ENCODE measurements around the gene CLPTM1.
A peak's percentile ranks its signal among the peaks of the same experiment; 100 is the strongest.
"Not testable (repeated sequence)": the region's sequence is repeated elsewhere in the genome, so short reads cannot be mapped to it uniquely, and the experiment has no call there.

Gene CLPTM1

DNA sequence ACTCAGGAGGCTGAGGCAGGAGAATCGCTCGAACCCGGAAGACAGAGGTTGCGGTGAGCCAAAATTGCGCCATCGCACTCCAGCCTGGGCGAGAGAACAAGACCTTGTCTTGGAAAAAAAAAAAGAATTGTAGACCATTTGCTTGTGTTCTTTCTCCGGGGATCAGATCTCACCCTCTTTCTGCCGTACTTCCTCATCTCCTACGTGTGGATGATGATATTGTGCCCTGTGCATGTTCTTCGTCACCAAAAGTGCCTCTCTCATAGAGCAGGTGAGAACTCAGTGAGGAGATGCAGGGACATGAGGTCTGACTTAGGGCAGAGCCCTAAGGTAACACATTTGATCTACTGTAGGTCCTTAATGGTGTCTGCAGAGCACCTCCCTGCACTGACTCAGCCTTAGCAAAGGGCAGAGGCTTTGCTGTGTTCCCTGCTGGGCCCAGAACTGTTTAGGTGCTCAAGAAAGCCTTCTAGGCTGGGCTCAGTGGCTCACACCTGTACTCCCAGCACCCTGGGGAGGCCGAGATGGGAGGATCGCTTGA, 8.1 kb upstream of the CLPTM1 start:
- no peak for DNase-seq

DNA sequence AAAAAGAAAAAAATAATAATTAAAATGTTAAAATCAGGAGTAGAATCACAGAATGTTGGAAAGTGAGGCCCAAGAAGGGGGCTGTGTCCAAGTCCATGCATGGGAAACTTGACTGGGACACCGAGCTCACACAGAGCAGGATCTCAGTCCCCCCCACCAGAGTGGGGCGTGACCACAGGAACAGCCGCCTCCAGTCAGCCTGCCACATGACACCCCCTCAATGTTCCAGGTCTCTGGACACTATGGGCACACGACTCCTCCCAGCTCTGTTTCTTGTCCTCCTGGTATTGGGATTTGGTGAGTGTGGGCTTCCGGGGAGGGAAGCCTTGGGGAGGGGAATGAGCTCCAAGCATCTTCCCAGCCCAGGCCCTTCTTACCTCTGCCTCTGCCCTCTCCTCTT, 6.9 kb upstream of the CLPTM1 start:
- DNase-seq = no peak

DNA sequence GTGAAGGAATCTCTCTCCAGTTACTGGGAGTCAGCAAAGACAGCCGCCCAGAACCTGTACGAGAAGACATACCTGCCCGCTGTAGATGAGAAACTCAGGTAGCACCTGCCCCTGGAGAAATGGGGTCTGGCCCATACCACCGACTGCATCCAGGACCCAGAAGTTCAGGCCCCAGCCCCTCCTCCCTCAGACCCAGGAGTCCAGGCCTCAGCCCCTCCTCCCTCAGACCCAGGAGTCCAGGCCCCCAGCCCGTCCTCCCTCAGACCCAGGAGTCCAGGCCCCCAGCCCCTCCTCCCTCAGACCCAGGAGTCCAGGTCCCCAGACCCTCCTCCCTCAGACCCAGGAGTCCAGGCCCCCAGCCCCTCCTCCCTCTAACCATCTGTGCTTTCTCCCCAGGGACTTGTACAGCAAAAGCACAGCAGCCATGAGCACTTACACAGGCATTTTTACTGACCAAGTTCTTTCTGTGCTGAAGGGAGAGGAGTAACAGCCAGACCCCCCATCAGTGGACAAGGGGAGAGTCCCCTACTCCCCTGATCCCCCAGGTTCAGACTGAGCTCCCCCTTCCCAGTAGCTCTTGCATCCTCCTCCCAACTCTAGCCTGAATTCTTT, 6.3 kb upstream of the CLPTM1 start:
- no peak for DNase-seq

DNA sequence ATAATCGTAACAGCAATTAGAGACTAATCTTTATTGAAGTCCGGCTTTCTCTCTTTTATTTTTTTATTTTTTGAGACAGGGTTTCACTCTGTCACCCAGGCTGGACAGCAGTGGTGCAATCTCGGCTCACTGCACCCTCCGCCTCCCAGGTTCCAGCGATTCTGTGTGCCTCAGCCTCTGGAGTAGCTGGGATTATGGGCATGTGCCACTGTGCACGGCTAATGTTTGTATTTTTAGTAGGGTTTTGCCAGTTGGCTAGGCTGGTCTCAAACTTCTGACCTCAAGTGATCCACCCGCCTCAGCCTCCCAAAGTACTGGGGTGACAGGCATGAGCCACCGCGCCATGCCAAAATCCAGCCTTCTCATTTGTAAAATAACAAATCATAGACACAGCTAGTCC, 5.6 kb upstream of the CLPTM1 start:
- DNase-seq = no peak

DNA sequence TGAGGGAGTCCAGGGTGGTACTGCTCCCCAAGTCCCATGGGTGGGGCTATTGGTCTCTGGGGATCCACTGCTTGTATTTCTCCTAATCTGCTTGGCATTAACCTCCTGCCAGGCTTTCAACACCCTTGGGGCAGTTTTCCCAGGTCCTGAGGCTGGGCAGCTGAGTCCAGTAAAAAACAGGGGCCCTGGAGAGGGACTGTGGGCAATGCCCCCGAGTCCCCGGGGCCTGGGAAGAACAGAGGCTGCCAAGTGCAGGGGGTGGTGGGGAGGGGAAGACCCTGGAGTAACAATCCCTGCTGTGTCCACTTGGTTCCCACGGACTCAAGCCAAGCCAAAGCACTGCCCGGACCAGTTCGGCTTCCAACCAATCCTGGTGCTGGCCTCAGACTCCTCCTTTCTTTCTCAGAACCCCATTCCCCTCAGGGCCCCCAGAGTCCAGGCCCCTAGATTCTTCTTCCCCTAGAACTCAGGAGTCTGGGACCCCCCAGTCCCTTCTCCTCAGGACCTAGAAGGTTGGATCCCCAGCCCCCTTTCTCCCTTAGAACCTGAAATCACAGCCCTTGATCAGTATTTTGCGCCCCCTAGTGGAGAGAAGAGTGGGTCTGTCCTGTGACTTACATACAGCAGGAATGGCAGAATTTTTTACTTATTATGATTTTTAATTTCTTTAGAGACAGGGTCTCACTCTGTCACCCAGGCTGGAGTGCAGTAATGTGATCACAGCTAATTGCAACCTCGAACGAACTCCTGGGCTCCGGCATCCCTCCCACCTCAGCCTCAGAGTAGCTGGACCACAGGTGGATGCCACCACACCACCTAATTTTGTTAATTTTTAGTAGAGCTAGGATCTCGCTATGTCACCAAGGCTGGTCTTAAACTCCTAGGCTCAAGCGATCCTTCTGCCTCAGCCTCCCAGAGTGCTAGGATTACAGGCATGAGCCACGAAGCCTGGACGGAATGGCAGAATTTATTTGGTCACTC, 3.7 kb upstream of the CLPTM1 start:
- DNase-seq = peak; percentile 74

DNA sequence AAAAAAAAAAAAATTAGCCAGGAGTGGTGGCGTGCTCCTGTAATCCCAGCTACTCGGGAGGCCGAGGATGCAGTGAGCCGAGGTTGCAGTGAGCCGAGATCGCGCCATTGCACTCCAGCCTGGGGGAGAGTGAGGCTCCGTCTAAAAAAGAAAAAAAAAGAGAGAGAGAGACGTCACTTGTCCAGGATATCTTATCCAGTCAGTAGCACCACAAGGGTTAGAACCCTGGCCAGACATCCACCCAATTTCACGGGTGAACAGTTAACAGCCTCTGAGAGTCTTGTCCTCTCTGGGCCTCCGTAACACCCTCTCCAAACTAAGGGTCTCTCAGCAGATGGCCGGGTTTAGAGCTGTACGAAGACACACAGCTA, 917 bp upstream of the CLPTM1 start:
- no peak for DNase-seq

DNA sequence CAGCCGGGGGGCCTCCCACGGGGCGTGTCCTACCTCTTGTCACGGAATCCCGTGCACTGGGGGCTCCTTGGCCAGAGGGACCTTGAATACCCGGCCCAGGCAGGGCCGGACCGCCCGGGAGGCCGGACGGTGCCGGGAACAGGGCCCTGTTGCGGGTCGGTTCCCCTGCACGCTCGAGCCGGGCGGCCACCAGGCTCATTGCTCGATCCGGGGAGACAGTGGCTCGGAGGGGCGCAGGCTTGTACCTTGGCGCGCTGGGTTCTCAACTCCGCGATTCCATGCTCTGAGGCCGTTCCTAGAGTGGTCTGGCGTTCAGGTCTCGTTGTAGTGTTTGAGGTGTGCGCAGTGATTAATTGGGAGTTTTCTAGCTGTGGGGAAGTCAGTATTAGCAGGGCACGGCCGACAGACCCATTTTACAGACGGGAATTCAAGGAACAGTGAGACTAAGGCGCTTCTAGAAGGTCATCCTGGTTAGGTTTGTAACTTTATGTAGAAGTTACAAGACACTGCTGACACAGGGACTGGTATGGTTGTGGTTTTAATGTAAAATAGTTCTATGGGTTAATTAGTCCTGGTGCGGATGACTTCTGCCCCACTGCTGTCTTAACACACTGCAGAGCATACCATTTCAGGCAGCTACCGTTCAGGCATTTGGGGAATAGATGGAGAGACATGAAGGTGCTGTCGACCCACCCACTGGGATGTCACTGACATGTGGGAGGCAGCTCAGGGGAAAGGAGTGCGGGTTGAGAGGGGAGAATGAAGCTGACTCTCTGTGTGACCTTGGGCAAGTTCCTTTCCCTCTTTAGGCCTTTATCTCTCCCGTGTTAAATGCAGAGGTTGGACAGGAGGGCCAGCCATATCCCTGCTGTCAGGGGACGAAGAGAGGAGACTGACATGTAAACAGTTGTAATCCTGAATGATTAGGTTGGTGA, 592 bp downstream of the CLPTM1 start:
- peak; percentile 14 for DNase-seq

DNA sequence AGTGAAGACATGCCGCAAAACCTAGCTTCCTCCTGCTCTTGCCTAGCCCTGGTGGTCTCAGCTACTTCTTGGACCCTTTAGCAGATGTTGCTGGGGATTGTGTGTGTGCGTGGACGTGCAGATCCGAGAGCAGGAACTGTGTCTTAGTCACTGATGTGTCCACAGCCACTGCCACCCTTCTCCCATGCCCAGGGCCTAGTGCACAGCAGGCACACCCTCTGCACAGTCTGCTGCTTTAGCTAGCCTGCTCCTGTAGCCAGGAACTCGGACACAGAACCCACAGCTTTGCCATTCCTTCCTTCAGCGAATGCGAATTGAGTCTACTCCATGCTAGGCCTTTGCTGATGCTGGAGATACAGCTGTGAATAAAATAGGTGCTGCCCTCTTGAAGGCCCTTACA, 2.3 kb downstream of the CLPTM1 start:
- no peak for DNase-seq

DNA sequence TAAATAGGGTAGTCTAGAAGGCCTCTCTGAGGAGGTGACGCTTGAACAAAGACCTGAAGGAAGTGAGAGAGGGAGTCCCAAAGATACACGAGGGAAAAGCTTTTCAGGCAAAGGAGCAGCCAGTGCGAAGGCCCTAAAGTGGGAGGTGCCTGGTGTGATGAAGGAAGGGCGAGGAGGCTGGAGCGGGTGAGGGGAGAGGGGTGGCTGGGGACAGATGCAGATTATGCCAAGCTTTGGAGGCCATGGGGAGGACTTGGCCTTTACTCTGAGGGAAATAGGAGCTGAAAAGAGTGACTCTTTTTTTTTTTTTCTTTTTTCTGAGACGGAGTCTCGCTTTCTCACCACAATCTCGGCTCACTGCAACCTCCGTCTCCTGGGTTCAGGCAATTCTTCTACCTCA, 2.9 kb downstream of the CLPTM1 start:
- no peak for DNase-seq

DNA sequence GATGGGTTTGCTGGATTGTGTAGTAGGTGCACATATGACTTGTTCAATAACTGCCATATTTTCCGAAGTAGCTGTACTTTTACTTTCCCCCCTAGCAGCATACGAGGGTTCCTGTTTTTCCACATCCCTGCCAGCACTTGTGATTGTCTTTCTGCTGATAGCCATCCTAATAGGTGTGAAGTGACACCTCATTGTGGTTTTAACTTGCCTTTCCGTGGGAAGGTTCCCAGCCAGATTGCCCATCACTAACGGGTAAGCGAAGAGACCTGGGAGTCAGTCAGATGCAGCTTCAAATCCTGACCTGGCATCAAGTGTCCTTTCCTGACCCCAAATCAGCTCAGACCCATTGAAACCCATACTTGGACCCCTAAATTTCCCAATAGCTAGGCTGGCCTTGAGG, 4.5 kb downstream of the CLPTM1 start:
- no peak for DNase-seq

DNA sequence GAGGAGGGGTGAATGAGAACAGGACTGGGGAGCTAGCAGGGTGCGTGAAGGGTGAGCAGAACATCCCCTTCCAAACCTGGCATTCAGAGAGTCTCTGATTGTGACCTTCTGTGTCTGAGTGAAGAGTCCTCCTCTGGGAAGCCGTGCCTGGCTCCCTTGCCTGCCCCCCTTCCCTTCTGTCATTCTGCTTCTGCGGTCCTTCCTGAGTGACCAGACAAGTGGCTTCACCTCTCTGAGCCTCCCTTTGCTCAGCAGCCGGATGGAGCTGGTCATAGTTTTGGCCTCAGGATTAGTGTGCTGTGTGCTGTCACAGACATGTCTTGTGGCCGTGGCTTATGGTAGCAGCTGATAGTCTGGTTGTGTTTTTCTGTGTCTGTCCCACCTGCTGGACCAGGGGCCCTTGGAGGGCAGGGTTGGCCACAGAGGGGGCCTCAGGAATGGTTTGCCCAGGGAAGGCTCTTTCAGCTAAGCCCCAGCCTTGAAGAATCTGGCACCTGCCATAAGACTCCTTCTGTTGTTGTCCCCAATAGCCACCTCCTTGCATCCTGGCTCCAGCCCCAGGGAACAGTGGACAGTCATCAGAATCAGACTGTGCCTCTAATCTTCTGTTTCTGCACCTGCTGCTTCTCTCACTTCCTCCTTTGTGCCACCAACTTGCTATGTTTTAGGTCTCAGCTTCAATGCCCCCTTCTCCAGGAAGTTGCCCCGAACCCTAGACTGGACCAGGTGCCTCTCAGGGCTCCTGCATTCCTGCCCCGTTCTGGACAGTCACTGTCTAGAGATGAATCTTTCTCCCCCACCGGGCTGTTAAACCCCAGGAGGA, 5.9 kb downstream of the CLPTM1 start:
- peak; percentile 78 for DNase-seq

DNA sequence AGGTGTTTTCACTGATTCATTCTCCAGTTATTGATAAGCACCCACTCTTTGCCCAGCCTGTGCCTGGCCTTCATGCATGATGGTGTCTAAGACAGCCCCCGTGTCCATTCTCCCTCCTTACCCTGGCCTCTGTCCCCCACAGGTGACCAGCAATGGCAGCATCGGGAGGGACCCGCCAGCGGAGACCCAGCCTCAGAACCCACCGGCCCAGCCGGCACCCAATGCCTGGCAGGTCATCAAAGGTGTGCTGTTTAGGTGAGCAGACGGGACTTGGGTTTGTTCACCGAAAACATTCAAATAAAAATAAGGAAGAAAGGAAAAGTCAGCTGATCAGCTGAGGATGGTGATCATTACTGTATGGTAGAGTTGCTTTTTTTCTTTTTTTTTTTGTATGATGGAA, 6.6 kb downstream of the CLPTM1 start:
- DNase-seq = no peak

DNA sequence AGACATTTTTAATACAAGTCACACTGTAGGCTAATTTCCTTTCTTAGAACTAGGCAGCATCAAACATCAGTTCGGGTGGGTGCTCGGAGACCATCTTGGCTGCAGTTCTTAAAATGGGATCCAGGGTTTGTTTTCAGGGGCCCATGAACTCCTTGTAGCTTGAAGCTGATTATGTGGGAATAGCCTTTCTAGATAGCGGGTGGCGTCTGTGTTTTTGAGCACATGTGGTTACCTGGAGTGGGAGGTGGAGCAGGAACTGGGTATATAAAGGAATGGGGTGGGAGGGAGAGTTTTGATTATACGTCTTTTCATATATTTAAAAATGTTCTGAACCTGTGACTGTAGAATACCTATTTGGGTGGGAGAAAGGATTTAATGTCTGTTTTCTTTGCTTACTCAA, 12.9 kb downstream of the CLPTM1 start:
- DNase-seq = no peak

DNA sequence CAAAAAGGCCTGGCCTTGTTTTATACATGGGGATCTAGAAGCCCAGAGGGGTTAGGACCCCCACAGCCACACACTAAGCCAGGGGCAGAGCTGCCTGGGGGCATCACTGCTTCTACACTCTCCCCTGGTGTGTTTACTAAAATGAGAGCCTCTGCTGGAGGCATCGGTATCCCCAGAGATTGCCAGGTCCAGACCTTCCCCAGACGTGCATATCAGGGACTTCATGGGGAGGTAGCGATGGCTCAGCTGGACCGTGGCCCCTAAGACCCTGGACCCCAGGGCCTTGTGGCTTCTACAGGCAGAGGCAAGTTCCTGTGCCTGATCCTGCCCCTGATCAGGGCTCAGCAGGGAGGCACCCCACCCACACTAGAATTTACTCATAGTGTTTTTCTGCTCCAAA, 13.5 kb downstream of the CLPTM1 start:
- DNase-seq = no peak

DNA sequence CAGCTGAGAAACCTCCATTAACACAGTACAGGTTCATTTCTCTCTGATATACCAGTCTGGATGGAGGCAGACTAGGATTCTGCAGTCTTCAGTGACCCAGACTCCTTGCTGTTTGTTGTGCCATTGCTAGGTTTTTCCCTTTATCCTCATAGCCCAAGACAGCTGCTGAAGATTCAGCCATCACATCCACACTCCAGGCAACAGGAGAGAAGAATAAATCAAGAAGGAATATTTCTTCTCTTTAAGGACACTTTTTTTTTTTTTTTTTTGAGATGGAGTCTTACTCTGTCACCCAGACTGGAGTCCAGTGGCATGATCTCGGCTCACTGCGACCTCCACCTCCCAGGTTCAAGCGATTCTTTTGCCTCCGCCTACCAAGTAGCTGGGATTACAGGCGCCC, 14.3 kb downstream of the CLPTM1 start:
- DNase-seq = no peak

DNA sequence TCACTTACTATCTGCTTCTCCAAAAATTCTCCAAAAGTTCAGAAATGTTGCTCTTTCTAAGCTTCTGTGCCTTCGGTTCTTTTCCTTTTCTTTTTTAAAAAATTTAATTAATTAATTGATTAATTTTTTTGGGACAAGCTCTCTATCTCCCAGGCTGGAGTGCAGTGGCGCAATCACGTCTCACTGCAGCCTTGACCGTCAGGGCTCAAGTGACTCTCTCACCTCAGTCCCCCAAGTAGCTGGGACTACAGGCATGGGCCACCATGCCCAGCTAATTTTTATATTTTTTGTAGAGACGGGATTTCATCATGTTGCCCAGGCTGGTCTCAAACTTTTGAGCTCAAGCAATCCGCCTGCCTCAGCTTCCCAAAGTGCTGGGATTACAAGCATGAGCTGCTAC, 16.3 kb downstream of the CLPTM1 start:
- DNase-seq = not testable (repeated sequence)

DNA sequence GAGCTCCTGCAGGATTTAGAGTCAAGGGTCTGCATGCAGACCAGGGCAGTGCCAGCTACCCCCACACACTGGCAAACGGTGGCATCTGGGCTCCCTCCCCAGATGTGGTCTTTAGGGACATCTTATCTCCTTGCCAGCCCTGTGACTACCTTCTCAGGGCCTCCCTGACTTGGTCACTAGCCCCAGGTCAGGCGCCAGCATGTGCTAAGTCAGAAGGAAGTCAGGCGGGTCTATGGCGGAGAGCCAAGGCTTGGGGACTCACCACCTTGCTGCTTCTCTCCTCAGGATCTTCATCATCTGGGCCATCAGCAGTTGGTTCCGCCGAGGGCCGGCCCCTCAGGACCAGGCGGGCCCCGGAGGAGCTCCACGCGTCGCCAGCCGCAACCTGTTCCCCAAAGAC, 17.6 kb downstream of the CLPTM1 start:
- DNase-seq = peak; percentile 43

DNA sequence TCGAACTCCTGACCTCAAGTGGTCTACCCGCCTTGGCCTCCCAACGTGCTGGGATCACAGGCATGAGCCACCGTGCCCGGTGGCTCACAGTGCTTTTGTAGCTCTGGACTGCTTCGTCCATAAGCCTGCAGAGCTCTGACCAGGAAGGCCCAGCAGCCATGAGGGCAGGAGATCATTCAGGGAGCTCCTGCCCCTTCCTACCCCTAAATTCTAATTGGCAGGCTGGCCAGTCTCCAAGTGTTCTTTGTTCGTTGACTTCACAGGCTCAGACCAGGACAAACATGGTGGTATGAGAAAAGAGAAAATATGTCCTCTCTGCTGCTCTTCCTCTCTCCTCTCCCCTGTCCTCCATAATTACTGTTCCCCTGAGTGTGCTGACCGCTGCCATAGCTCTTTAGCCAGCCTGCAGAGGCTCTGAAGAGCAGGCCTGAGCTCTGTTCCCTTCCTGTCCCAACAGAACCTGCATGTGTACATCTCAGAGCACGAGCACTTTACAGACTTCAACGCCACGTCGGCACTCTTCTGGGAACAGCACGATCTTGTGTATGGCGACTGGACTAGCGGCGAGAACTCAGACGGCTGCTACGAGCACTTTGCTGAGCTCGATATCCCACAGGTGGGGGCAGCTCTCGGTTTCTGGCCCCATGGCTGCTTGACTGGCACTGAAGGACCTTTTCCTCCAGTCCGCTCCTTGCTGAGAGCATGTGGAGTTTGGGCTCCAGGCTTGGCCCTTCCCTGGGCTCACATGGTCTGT, 19.0 kb downstream of the CLPTM1 start:
- DNase-seq = no peak

DNA sequence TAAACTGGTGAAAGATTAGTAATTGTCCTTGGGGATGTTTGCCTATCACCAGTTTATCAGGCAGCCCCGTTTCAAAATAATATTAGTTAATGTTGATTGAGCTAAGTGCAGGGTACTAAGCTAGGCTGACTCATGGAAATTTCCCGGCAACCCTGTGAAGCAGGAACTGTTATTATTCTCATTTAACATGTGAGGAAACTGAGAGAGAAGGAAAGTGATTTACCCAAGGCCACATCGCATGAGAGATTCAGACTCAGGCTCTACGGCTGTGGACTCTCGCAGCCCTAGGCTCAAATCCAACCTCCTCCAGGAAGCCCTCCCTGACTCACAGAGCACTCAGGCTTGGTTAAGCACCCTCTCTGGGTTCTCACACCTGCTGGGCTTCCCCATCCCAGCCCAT, 19.7 kb downstream of the CLPTM1 start:
- no peak for DNase-seq

DNA sequence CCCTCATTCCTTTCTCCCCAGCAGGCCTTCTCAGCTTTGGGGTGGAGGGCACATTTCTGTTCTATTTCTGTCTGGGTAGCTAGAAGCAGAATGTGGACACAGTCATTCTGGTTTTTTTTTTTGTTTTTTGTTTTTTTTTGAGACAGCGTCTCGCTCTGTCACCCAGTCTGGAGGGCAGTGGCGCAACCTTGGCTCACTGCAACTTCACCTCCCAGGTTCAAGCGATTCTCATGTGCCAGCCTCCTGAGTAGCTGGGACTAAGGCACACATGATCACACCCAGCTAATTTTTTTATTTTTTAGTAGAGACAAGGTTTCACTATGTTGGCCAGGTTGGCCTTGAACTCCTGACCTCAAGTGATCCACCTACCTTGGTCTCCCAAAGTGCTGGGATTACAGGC, 20.3 kb downstream of the CLPTM1 start:
- no peak for DNase-seq

DNA sequence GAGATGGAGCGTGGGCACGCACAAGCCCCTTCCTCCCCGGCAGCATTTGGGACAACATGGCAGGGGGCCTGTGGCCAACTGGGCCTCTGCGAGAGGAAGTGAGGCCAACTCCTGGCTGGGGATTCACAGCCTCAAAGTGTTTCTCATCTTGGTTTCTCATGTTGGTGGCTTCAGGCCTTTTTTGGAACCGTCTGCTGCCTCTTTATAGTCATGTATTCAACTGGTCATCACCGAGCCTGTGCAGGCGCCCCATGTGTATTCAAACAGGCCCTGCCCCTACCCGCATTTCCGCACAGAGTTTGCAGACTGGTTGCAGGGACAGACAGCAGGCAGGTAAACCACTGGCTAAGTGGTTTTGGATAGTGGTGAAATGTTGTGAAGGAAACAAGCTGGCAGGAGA, 28.8 kb downstream of the CLPTM1 start:
- no peak for DNase-seq
